SU-DHL-6 (cell line): ENCODE measurements around the gene B4GALT1.

Experiments
- H2AFZ ChIP-seq: fragments of 200-600 bp; sonication (generic); 2 replicates; pipeline ENCODE4 v1.6.1; 2014; ENCODE audit warnings: low read depth, mild to moderate bottlenecking, moderate library complexity, mixed read lengths, antibody characterized with exemption, low read length; ENCODE audit not compliant: severe bottlenecking
- H3F3A ChIP-seq: fragments of 200-600 bp; shearing (Covaris generic); 2 replicates; pipeline ENCODE4 v1.6.0; 2016; ENCODE audit warnings: antibody characterized with exemption, mild to moderate bottlenecking; ENCODE audit not compliant: insufficient read depth
- H3K27ac ChIP-seq: fragments of 200-600 bp; sonication (generic); 2 replicates; pipeline ENCODE4 v1.5.1; 2016; ENCODE audit warnings: low read depth, mild to moderate bottlenecking, low read length, moderate library complexity, mixed read lengths
- H3K27me3 ChIP-seq: fragments of 200-600 bp; sonication (generic), shearing (Covaris generic); 2 replicates; pipeline ENCODE4 v1.6.0; 2014; ENCODE audit warnings: mild to moderate bottlenecking, low read length
- H3K36me3 ChIP-seq: fragments of 200-600 bp; sonication (generic); 2 replicates; pipeline ENCODE4 v1.6.1; 2014; ENCODE audit warnings: mild to moderate bottlenecking, low read length, mixed read lengths
- H3K4me2 ChIP-seq: fragments of 300-600, 200-600 bp; shearing (Covaris generic), sonication (generic); 2 replicates; pipeline ENCODE4 v1.6.0; 2014; ENCODE audit warnings: low read length, low read depth, mild to moderate bottlenecking; ENCODE audit not compliant: poor library complexity, severe bottlenecking
- H3K4me3 ChIP-seq: fragments of 200-600 bp; sonication (generic); 2 replicates; pipeline ENCODE4 v1.5.1; 2014; ENCODE audit warnings: antibody characterized with exemption, low read length, mild to moderate bottlenecking, mixed read lengths; ENCODE audit not compliant: insufficient read depth, poor library complexity, severe bottlenecking
- H3K79me2 ChIP-seq: fragments of 200-600 bp; sonication (generic); 2 replicates; pipeline ENCODE4 v1.6.1; 2014; ENCODE audit warnings: mild to moderate bottlenecking, low read length, moderate library complexity; ENCODE audit not compliant: insufficient read depth
- H3K9ac ChIP-seq: fragments of 200-600 bp; sonication (generic); 2 replicates; pipeline ENCODE4 v1.7.0; 2014; ENCODE audit warnings: mild to moderate bottlenecking, low read length
- H3K9me2 ChIP-seq: fragments of 200-600 bp; sonication (generic); replicated peaks from 2 replicates; pipeline ENCODE4 v1.6.1; 2014; ENCODE audit warnings: low read length; ENCODE audit not compliant: insufficient read depth
- H3K9me3 ChIP-seq: fragments of 200-600 bp; sonication (generic); 2 replicates; pipeline ENCODE4 v1.6.1; 2014; ENCODE audit warnings: low read length, mixed read lengths; ENCODE audit not compliant: insufficient read depth
- H4K20me1 ChIP-seq: fragments of 200-600 bp; sonication (generic); 2 replicates; pipeline ENCODE4 v1.6.1; 2014; ENCODE audit warnings: low read depth, mild to moderate bottlenecking, antibody characterized with exemption, low read length, moderate library complexity, mixed read lengths
- CTCF ChIP-seq: fragments of 200-600 bp; sonication (generic); IDR thresholded peaks from one replicate; pipeline ENCODE4 v1.5.1; 2017; ENCODE audit warnings: antibody characterized with exemption, mild to moderate bottlenecking, low read length, moderate library complexity; ENCODE audit not compliant: insufficient read depth, poor library complexity, severe bottlenecking
- EZH2phosphoT487 ChIP-seq: fragments of 200-600 bp; sonication (generic), shearing (Covaris generic); conservative IDR thresholded peaks from 2 replicates; pipeline ENCODE4 v1.6.1; 2018; ENCODE audit warnings: mild to moderate bottlenecking, antibody characterized with exemption, low read length, moderate library complexity, mixed read lengths

B4GALT1 gene

DNA sequence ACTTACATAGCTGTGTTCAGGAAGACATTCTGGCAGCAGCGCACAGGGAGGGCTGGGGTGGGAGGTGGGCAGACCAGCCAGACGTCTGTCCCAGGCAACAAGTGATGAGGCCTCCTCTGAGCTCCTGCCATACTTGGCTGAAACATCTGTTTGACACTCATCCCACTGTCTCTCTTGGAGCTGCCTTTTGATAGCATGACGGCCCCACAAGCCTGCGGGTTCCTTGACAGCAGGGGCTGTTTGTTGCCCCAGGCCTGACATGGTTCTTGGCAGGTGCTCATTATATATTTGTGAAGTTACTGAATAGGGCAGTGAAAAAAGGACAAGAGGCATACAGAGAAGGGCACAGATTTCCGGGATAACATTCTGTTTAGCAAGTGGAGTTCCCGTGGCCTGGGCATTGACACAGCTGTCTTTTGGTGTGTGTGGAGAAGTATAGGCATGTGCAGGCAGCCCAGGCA lies 22.2 kb upstream of the B4GALT1 start:
- no peak overlapping the region for H3K4me3 ChIP-seq
- TF ChIP-seq EZH2phosphoT487 (no peak), CTCF (no peak)
- H3K9ac ChIP-seq, result no peak overlapping the region
- no peaks in the 10 kb centered on the region for H3F3A ChIP-seq
- H3K27me3 ChIP-seq, result no peaks in the 10 kb centered on the region
- no peaks in the 10 kb centered on the region for H3K9me3 ChIP-seq
- no peak overlapping the region for H3K27ac ChIP-seq
- no peak overlapping the region for H2AFZ ChIP-seq
- H3K4me2 ChIP-seq, result no peak overlapping the region
- H3K9me2 ChIP-seq, result no peaks in the 10 kb centered on the region
- no peaks in the 10 kb centered on the region for H3K79me2 ChIP-seq
- no peaks in the 10 kb centered on the region for H4K20me1 ChIP-seq
- no peaks in the 10 kb centered on the region for H3K36me3 ChIP-seq

- no peaks in the 10 kb centered on the region for H3K27me3 ChIP-seq
- no peak overlapping the region for H3K9ac ChIP-seq
- H2AFZ ChIP-seq, result no peak overlapping the region
- H3K79me2 ChIP-seq, result no peaks in the 10 kb centered on the region
- H3K4me2 ChIP-seq, result no peak overlapping the region
- no peaks in the 10 kb centered on the region for H4K20me1 ChIP-seq
- H3K4me3 ChIP-seq, result no peak overlapping the region
- no peaks in the 10 kb centered on the region for H3K36me3 ChIP-seq
- TF ChIP-seq CTCF, result no peak
- no peak for TF ChIP-seq EZH2phosphoT487
- no peak overlapping the region for H3K27ac ChIP-seq
- H3K9me2 ChIP-seq, result no peaks in the 10 kb centered on the region
- no peaks in the 10 kb centered on the region for H3K9me3 ChIP-seq
- no peaks in the 10 kb centered on the region for H3F3A ChIP-seq
Measured at GRCh38 chr9:33188711-33189110, 21.6 kb upstream of the B4GALT1 start.

- Histone ChIP-seq H3K27me3 (no peaks in the 10 kb centered on the region), H3K4me2 (no peak overlapping the region), H3K79me2 (no peaks in the 10 kb centered on the region), H4K20me1 (no peaks in the 10 kb centered on the region), H3K27ac (no peak overlapping the region), H3K9me3 (no peaks in the 10 kb centered on the region), H3K4me3 (no peak overlapping the region), H3K9ac (no peak overlapping the region), H3K9me2 (no peaks in the 10 kb centered on the region), H3F3A (no peaks in the 10 kb centered on the region), H3K36me3 (no peaks in the 10 kb centered on the region), H2AFZ (no peak overlapping the region)
- TF ChIP-seq EZH2phosphoT487, result no peak
- TF ChIP-seq CTCF, result no peak
Measured at GRCh38 chr9:33187519-33188218, 20.5 kb upstream of the B4GALT1 start.
